SK-N-SH (cell line): ENCODE data around the gene SEL1L2. TPM values are rescaled to one million over a fixed set of nuclear protein-coding genes. Genes with fewer than 3 reads are reported as not detected.

Experiments used
- CTCF ChIA-PET: fragments of 300-600, 350-600 bp; formaldehyde crosslinking; extraction: SDS; loops from one replicate; lab custom pipeline; 2021; lab: Yijun Ruan, JAX
- POLR2A ChIA-PET: fragments of 350-600 bp; sonication (Branson Sonifier 250); formaldehyde crosslinking; extraction: SDS; loops from one replicate; lab custom pipeline; 2020; ENCODE audit warnings: antibody characterized with exemption, inconsistent platforms; lab: Yijun Ruan, JAX
- DNase-seq: peaks from one replicate; pipeline ENCODE4 v3.0.0; 2012
- H2AFZ ChIP-seq: fragments of 200-600 bp; sonication (generic); 2 replicates; pipeline ENCODE4 v1.8.1; 2016; ENCODE audit warnings: antibody characterized with exemption, mild to moderate bottlenecking, low read depth
- H3F3A ChIP-seq: fragments of 200-600 bp; sonication (generic); replicated peaks from 2 replicates; pipeline ENCODE3; 2016; ENCODE audit warnings: antibody characterized with exemption, mild to moderate bottlenecking; ENCODE audit not compliant: insufficient read depth
- H3K27ac ChIP-seq, 2 experiments: fragments of 200-500 bp in 1 of 2; fragments of 200-600 bp in 1 of 2; sonication (Bioruptor generic) in 1 of 2; sonication (generic), shearing (Covaris generic) in 1 of 2; 2 replicates each; pipeline versions ENCODE4 v1.5.1 to v1.6.1; 2014 to 2016; ENCODE audit warnings: low read depth in 2 of 2, inconsistent platforms in 1 of 2, low read length in 1 of 2, mild to moderate bottlenecking in 1 of 2, mixed read lengths in 1 of 2
- H3K27me3 ChIP-seq: fragments of 200-600 bp; sonication (generic), shearing (Covaris generic); 2 replicates; pipeline ENCODE4 v1.6.1; 2016; ENCODE audit warnings: mixed run types; ENCODE audit not compliant: insufficient read depth
- H3K36me3 ChIP-seq, 2 experiments: fragments of 200-500 bp in 1 of 2; fragments of 200-600 bp in 1 of 2; sonication (Bioruptor generic) in 1 of 2; sonication (generic) in 1 of 2; replicated peaks in 1 of 2; 2 replicates each; pipeline versions ENCODE3 to v1.5.1; 2014 to 2016; ENCODE audit warnings: low read length in 1 of 2, mild to moderate bottlenecking in 1 of 2; ENCODE audit not compliant: insufficient read depth in 2 of 2, control insufficient read depth in 1 of 2
- H3K4me1 ChIP-seq, 2 experiments: fragments of 200-500 bp in 1 of 2; fragments of 200-600 bp in 1 of 2; sonication (Bioruptor generic) in 1 of 2; sonication (generic), shearing (Covaris generic) in 1 of 2; 2 replicates each; pipeline versions ENCODE4 v1.5.1 to v1.6.1; 2014 to 2016; ENCODE audit warnings: low read depth in 1 of 2, low read length in 1 of 2, mixed run types in 1 of 2; ENCODE audit not compliant: insufficient read depth in 2 of 2, control insufficient read depth in 1 of 2
- H3K4me2 ChIP-seq: fragments of 200-600 bp; sonication (generic), shearing (Covaris generic); 2 replicates; pipeline ENCODE4 v1.6.1; 2017; ENCODE audit warnings: mixed run types
- H3K4me3 ChIP-seq, 2 experiments: fragments of 200-500 bp in 1 of 2; fragments of 200-600 bp in 1 of 2; sonication (Bioruptor generic) in 1 of 2; sonication (generic), shearing (Covaris generic) in 1 of 2; 2 replicates each; pipeline versions ENCODE4 v1.5.1 to v1.8.1; 2014 to 2016; ENCODE audit warnings: low read depth in 2 of 2, inconsistent platforms in 1 of 2, low read length in 1 of 2, mild to moderate bottlenecking in 1 of 2, mixed read lengths in 1 of 2, moderate library complexity in 1 of 2
- H3K79me2 ChIP-seq: fragments of 200-600 bp; sonication (generic); 2 replicates; pipeline ENCODE4 v1.8.1; 2017; ENCODE audit warnings: mild to moderate bottlenecking; ENCODE audit not compliant: insufficient read depth
- H3K9ac ChIP-seq: fragments of 200-600 bp; sonication (generic); 2 replicates; pipeline ENCODE4 v1.6.1; 2017; ENCODE audit warnings: mixed run types
- H3K9me2 ChIP-seq: fragments of 200-600 bp; sonication (generic); 2 replicates; pipeline ENCODE4 v1.6.1; 2017; ENCODE audit warnings: mixed run types
- H3K9me3 ChIP-seq: fragments of 200-600 bp; sonication (generic); 2 replicates; pipeline ENCODE4 v1.6.1; 2017; ENCODE audit warnings: mixed run types, mild to moderate bottlenecking, moderate library complexity
- H4K20me1 ChIP-seq: fragments of 200-600 bp; sonication (generic); 2 replicates; pipeline ENCODE4 v1.6.1; 2017; ENCODE audit warnings: mild to moderate bottlenecking, mixed run types; ENCODE audit not compliant: insufficient read depth
- ELF1 ChIP-seq: IDR thresholded peaks from 2 replicates; pipeline ENCODE4 v1.4.0; 2012
- EZH2phosphoT487 ChIP-seq: fragments of 200-600 bp; sonication (generic); IDR thresholded peaks from 2 replicates; pipeline ENCODE4 v1.6.1; 2017; ENCODE audit warnings: low read depth, mixed run types, mild to moderate bottlenecking, antibody characterized with exemption, moderate library complexity, borderline replicate concordance
- FOSL2 ChIP-seq: IDR thresholded peaks from 2 replicates; pipeline ENCODE4 v1.4.0; 2012; ENCODE audit warnings: low read depth, mild to moderate bottlenecking, moderate library complexity, borderline replicate concordance
- FOXM1 ChIP-seq: IDR thresholded peaks from 2 replicates; pipeline ENCODE4 v1.4.0; 2012; ENCODE audit warnings: low read depth, mild to moderate bottlenecking
- GATA2 ChIP-seq: sonication (generic); formaldehyde crosslinking; IDR thresholded peaks from 2 replicates; pipeline ENCODE4 v1.5.0; 2020; ENCODE audit warnings: mild to moderate bottlenecking, missing genetic modification reagents
- MXI1 ChIP-seq: IDR thresholded peaks from 2 replicates; pipeline ENCODE4 v1.6.1; 2012; ENCODE audit warnings: mild to moderate bottlenecking, low read depth, low read length, improper control_type of control experiment
- NRF1 ChIP-seq: IDR thresholded peaks from 2 replicates; pipeline ENCODE4 v1.6.1; 2012; ENCODE audit warnings: low read depth, mild to moderate bottlenecking, low read length
- POLR2AphosphoS5 ChIP-seq: IDR thresholded peaks from 2 replicates; pipeline ENCODE4 v1.6.1; 2012; ENCODE audit warnings: low read depth, low read length
- RCOR1 ChIP-seq: fragments of 150-350 bp; IDR thresholded peaks from 2 replicates; pipeline ENCODE4 v1.6.1; 2017; ENCODE audit warnings: antibody characterized with exemption, low read length
- SMC3 ChIP-seq: IDR thresholded peaks from 2 replicates; pipeline ENCODE4 v1.6.1; 2012; ENCODE audit warnings: low read depth, low read length, improper control_type of control experiment
- YY1 ChIP-seq: IDR thresholded peaks from 2 replicates; pipeline ENCODE4 v1.4.0; 2012; ENCODE audit warnings: low read depth, mild to moderate bottlenecking
- WGBS: methylation state at CpG from one replicate; pipeline ENCODE4 v1.1.6; 2017; ENCODE audit warnings: low lambda C conversion rate; 5-methylcytosine and 5-hydroxymethylcytosine counted together
- polyA plus RNA-seq, 3 experiments: library from polyadenylated mRNA; depleted of rRNA; stranded (reverse); fragments of >200 nt; gene quantifications; 2 replicates each; pipeline ENCODE4 v1.2.3, GENCODE V29; 2012
- TF ChIP-seq, protein P1 (sequence below): IDR thresholded peaks from 2 replicates; pipeline ENCODE4 v1.4.0; 2012; ENCODE audit warnings: low read depth
- TF ChIP-seq, protein P2 (sequence below): IDR thresholded peaks from 2 replicates; pipeline ENCODE4; 2012
- TF ChIP-seq, protein P3 (sequence below): fragments of 150-350 bp; IDR thresholded peaks from 2 replicates; pipeline ENCODE4 v1.6.1; 2017; ENCODE audit warnings: antibody characterized with exemption, low read length, low read depth, borderline replicate concordance

SEL1L2 gene
- polyA plus RNA-seq, 1 of the 3 experiments (the other 2 are of a cell fraction), result not detected

DNA sequence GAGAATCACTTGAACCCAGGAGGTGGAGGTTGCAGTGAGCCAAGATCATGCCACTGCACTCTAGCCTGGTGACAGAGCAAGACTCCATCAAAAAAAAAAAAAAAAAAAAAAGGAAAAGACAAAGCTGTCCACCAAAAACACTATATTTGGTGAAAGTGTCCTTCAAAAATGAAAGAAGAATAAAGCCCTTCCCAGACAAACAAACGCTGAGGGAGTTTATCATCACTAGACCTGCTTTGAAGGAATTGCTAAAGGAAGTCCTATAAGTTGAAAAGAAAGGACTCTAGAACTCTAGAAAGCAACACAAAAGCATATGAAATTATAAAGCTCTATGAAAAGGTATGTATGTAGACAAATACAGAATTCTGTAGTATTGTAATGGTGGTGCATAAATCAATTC is 98.8 kb downstream of the SEL1L2 start:
- CTCF ChIA-PET, result no interaction called here

DNA sequence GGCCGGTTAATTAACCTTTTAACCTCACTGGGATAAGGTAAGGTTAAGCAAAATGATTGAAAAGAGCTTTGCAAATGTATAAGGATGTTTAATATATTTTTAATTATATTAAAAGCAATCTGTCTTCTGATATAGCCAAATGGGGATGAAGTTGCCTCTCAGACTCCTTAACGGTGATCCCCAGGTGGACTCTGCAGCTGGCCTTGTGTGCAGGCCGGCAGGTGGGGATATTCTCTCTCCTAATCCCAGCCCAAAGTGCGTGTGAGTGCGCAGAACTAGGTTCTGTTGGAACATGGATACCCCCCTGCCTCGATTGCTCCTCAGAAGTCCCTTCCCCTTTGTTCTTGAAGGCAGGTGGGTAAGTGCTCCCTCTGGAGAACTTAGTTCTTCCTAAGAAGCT is 105.6 kb downstream of the SEL1L2 start:
- WGBS, result 50% methylated on average over 6 of the region's 6 CpGs
- Histone ChIP-seq H4K20me1 (no peaks in the 10 kb centered on the region), H3K9ac (no peak overlapping the region), H3K4me3 (no peak overlapping the region), H3F3A (no peaks in the 10 kb centered on the region), H3K9me2 (no peaks in the 10 kb centered on the region), H3K27me3 (no peaks in the 10 kb centered on the region), H3K27ac (no peak overlapping the region), H3K79me2 (no peaks in the 10 kb centered on the region), H3K4me1 (no peaks in the 10 kb centered on the region), H2AFZ (no peak overlapping the region), H3K9me3 (no peaks in the 10 kb centered on the region), H3K4me2 (no peak overlapping the region), H3K36me3 (no peaks in the 10 kb centered on the region)
- CTCF ChIA-PET, result no interaction called here
- POLR2A ChIA-PET, result no interaction called here
- no peak for DNase-seq
- TF ChIP-seq, protein P1, sequence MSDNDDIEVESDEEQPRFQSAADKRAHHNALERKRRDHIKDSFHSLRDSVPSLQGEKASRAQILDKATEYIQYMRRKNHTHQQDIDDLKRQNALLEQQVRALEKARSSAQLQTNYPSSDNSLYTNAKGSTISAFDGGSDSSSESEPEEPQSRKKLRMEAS, result no peak
- no peak for TF ChIP-seq RCOR1
- TF ChIP-seq POLR2AphosphoS5, result no peak
- no peak for TF ChIP-seq NRF1
- TF ChIP-seq GATA2, result no peak
- TF ChIP-seq, protein P2, sequence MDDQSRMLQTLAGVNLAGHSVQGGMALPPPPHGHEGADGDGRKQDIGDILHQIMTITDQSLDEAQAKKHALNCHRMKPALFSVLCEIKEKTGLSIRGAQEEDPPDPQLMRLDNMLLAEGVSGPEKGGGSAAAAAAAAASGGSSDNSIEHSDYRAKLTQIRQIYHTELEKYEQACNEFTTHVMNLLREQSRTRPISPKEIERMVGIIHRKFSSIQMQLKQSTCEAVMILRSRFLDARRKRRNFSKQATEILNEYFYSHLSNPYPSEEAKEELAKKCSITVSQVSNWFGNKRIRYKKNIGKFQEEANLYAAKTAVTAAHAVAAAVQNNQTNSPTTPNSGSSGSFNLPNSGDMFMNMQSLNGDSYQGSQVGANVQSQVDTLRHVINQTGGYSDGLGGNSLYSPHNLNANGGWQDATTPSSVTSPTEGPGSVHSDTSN, result no peak
- no peak for TF ChIP-seq FOXM1
- TF ChIP-seq MXI1, result no peak
- no peak for TF ChIP-seq FOSL2
- no peak for TF ChIP-seq SMC3
- TF ChIP-seq, all 33 proteins: peak for 0

More for the DNA sequence above, 98.8 kb downstream of the SEL1L2 start:
- no peak overlapping the region for H3K4me3 ChIP-seq
- no peak overlapping the region for H3K9ac ChIP-seq
- no peaks in the 10 kb centered on the region for H3K27me3 ChIP-seq
- H2AFZ ChIP-seq, result no peak overlapping the region
- no peak for TF ChIP-seq FOXM1
- no peak for TF ChIP-seq YY1
- no peak for TF ChIP-seq EZH2phosphoT487
- TF ChIP-seq ELF1, result no peak
- TF ChIP-seq, protein P1, result no peak
- TF ChIP-seq POLR2AphosphoS5, result no peak
- TF ChIP-seq, protein P3, sequence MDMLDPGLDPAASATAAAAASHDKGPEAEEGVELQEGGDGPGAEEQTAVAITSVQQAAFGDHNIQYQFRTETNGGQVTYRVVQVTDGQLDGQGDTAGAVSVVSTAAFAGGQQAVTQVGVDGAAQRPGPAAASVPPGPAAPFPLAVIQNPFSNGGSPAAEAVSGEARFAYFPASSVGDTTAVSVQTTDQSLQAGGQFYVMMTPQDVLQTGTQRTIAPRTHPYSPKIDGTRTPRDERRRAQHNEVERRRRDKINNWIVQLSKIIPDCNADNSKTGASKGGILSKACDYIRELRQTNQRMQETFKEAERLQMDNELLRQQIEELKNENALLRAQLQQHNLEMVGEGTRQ, result no peak
- WGBS, result 6% methylated on average over 1 of the region's 1 CpG
- H3K27ac ChIP-seq, result no peak overlapping the region
- no peaks in the 10 kb centered on the region for H3K9me3 ChIP-seq
- no peaks in the 10 kb centered on the region for H3K4me1 ChIP-seq
- H3K79me2 ChIP-seq, result no peaks in the 10 kb centered on the region
- H3K9me2 ChIP-seq, result no peaks in the 10 kb centered on the region
- POLR2A ChIA-PET, result no interaction called here
- H4K20me1 ChIP-seq, result no peaks in the 10 kb centered on the region
- no peak overlapping the region for H3K4me2 ChIP-seq
- DNase-seq, result no peak
- no peaks in the 10 kb centered on the region for H3F3A ChIP-seq
- H3K36me3 ChIP-seq, result no peaks in the 10 kb centered on the region
